HL-60 (cell line): ENCODE results near the gene CAMK2N1.

Experiments used
- DNase-seq, 2 experiments: peaks; one replicate each; pipeline ENCODE4 v3.0.0-alpha.2; 2010 to 2020; ENCODE audit warnings: low read depth in 1 of 2, low spot score in 1 of 2
- H3K27ac ChIP-seq: fragments of 250-450 bp; sonication (Bioruptor Pico); replicated peaks from 2 replicates; pipeline ENCODE4 v1.5.1; 2020; ENCODE audit warnings: mild to moderate bottlenecking, moderate library complexity
- H3K27me3 ChIP-seq: fragments of 250-450 bp; sonication (Bioruptor Pico); 2 replicates; pipeline ENCODE4 v1.5.1; 2021; ENCODE audit warnings: mild to moderate bottlenecking, moderate library complexity; ENCODE audit not compliant: insufficient read depth, poor library complexity, severe bottlenecking
- H3K4me3 ChIP-seq: replicated peaks from 2 replicates; pipeline ENCODE4 v1.5.1; 2011; ENCODE audit warnings: mild to moderate bottlenecking, control low read depth, low read length; ENCODE audit not compliant: insufficient read depth
- CTCF ChIP-seq: IDR thresholded peaks from one replicate; pipeline ENCODE4 v1.5.1; 2011; ENCODE audit warnings: low read length, control low read depth, inconsistent platforms; ENCODE audit not compliant: insufficient read depth
- GABPA ChIP-seq: IDR thresholded peaks from 2 replicates; pipeline ENCODE4 v1.6.1; 2012; ENCODE audit warnings: low read depth
- POLR2AphosphoS5 ChIP-seq: IDR thresholded peaks from 2 replicates; pipeline ENCODE4 v1.6.1; 2012; ENCODE audit warnings: low read depth
- REST ChIP-seq: IDR thresholded peaks from 2 replicates; pipeline ENCODE4 v1.6.1; 2012; ENCODE audit warnings: low read depth; ENCODE audit not compliant: insufficient replicate concordance
- SPI1 ChIP-seq: IDR thresholded peaks from 2 replicates; pipeline ENCODE4 v1.6.1; 2012; ENCODE audit warnings: low read depth, mild to moderate bottlenecking, borderline replicate concordance

CAMK2N1 gene

GRCh38 chr1:20463502-20463901 is 22.5 kb downstream of the CAMK2N1 start:
- H3K27me3 ChIP-seq = no peaks in the 10 kb centered on the region
- no peak overlapping the region for H3K4me3 ChIP-seq
- DNase-seq = no peak
- H3K27ac ChIP-seq = no peak overlapping the region
- TF ChIP-seq CTCF (no peak), SPI1 (no peak), REST (no peak), POLR2AphosphoS5 (no peak), GABPA (no peak)

GRCh38 chr1:20462397-20462796 is 23.6 kb downstream of the CAMK2N1 start:
- Histone ChIP-seq H3K27me3 (peaks cover 4% of the 10 kb centered on the region), H3K27ac (no peak overlapping the region), H3K4me3 (no peak overlapping the region)
- no peak for DNase-seq
- no peak for TF ChIP-seq GABPA

GRCh38 chr1:20458717-20459116 is 27.3 kb downstream of the CAMK2N1 start:
- H3K27ac ChIP-seq = no peak overlapping the region
- TF ChIP-seq POLR2AphosphoS5 (no peak), SPI1 (no peak), CTCF (no peak), GABPA (no peak), REST (no peak)
- H3K4me3 ChIP-seq = no peak overlapping the region
- H3K27me3 ChIP-seq = peaks cover 4% of the 10 kb centered on the region
- no peak for DNase-seq

GRCh38 chr1:20454004-20454403 is 32.0 kb downstream of the CAMK2N1 start:
- Histone ChIP-seq H3K4me3 (no peak overlapping the region), H3K27me3 (peaks cover 6% of the 10 kb centered on the region), H3K27ac (no peak overlapping the region)
- DNase-seq = no peak
- TF ChIP-seq GABPA (no peak), CTCF (no peak), REST (no peak), SPI1 (no peak), POLR2AphosphoS5 (no peak)
